ENCODE data around the gene BDNF.
"Not testable (repeated sequence)": the region's sequence is repeated elsewhere in the genome, so short reads cannot be mapped to it uniquely, and the experiment has no call there.

BDNF gene

GRCh38 chr11:27640954-27641353 lies 59.3 kb downstream of the BDNF start:
- no peak for DNase-seq (ENCODE audit: low spot score)
- no peak for TF ChIP-seq CTCF (IDR thresholded peaks at IDR 0.05; ENCODE audit: extremely low read depth, insufficient read depth, missing control alignments)
- in situ Hi-C loops (cut with MboI; ENCODE audit: low pct_unique_long_range_greater_than_20kb, low sequenced_read_pairs, unreplicated experiment) = no loop called here

GRCh38 chr11:27635567-27636037 lies 64.7 kb downstream of the BDNF start:
- in situ Hi-C loops (cut with MboI; ENCODE audit: low pct_unique_long_range_greater_than_20kb, low sequenced_read_pairs, unreplicated experiment) = no loop called here
- TF ChIP-seq CTCF (IDR thresholded peaks at IDR 0.05; ENCODE audit: extremely low read depth, insufficient read depth, missing control alignments) = no peak
- no peak for DNase-seq (ENCODE audit: low spot score)

GRCh38 chr11:27634776-27635175 lies 65.5 kb downstream of the BDNF start:
- in situ Hi-C loops (cut with MboI; ENCODE audit: low pct_unique_long_range_greater_than_20kb, low sequenced_read_pairs, unreplicated experiment); DNase-seq (ENCODE audit: low spot score): not testable (repeated sequence)

GRCh38 chr11:27634282-27634681 lies 66.0 kb downstream of the BDNF start:
- DNase-seq (ENCODE audit: low spot score); in situ Hi-C loops (cut with MboI; ENCODE audit: low pct_unique_long_range_greater_than_20kb, low sequenced_read_pairs, unreplicated experiment): not testable (repeated sequence)

- in situ Hi-C loops (cut with MboI; ENCODE audit: low pct_unique_long_range_greater_than_20kb, low sequenced_read_pairs, unreplicated experiment); DNase-seq (ENCODE audit: low spot score): not testable (repeated sequence)
Observed at GRCh38 chr11:27629023-27629422, 71.2 kb downstream of the BDNF start.

GRCh38 chr11:27627979-27628378 lies 72.3 kb downstream of the BDNF start:
- DNase-seq (ENCODE audit: low spot score) = no peak
- TF ChIP-seq CTCF (IDR thresholded peaks at IDR 0.05; ENCODE audit: extremely low read depth, insufficient read depth, missing control alignments) = no peak
- in situ Hi-C loops (cut with MboI; ENCODE audit: low pct_unique_long_range_greater_than_20kb, low sequenced_read_pairs, unreplicated experiment) = no loop called here

- no peak for TF ChIP-seq CTCF (IDR thresholded peaks at IDR 0.05; ENCODE audit: extremely low read depth, insufficient read depth, missing control alignments)
- in situ Hi-C loops (cut with MboI; ENCODE audit: low pct_unique_long_range_greater_than_20kb, low sequenced_read_pairs, unreplicated experiment) = no loop called here
- no peak for DNase-seq (ENCODE audit: low spot score)
Observed at GRCh38 chr11:27626938-27627586, 73.2 kb downstream of the BDNF start.

GRCh38 chr11:27626269-27626937 lies 73.9 kb downstream of the BDNF start:
- no peak for TF ChIP-seq CTCF (IDR thresholded peaks at IDR 0.05; ENCODE audit: extremely low read depth, insufficient read depth, missing control alignments)
- no peak for DNase-seq (ENCODE audit: low spot score)
- in situ Hi-C loops (cut with MboI; ENCODE audit: low pct_unique_long_range_greater_than_20kb, low sequenced_read_pairs, unreplicated experiment) = no loop called here

Data from GM13977 (cell line).